Measurements from ENCODE around the gene TPPP2.

The TPPP2 gene

GRCh38 chr14:21015312-21015711 lies 14.7 kb upstream of the TPPP2 start:
- Histone ChIP-seq H2AFZ (no peak overlapping the region), H3K36me3 (ENCODE audit: control insufficient read depth, insufficient read depth, low read length) (no peaks in the 10 kb centered on the region), H3K27me3 (ENCODE audit: control insufficient read depth, insufficient read depth, low read length) (no peaks in the 10 kb centered on the region), H3K4me3 (ENCODE audit: low read depth, low read length) (no peak overlapping the region), H3K4me1 (peaks cover 3% of the 10 kb centered on the region), H3K27ac (no peak overlapping the region), H3K9me3 (ENCODE audit: control insufficient read depth, low read length) (no peaks in the 10 kb centered on the region), H3K4me2 (ENCODE audit: low read length) (no peak overlapping the region), H3K79me2 (no peaks in the 10 kb centered on the region), H3K9ac (no peak overlapping the region)
- no peak for TF ChIP-seq CTCF (IDR thresholded peaks at IDR 0.05)

DNA sequence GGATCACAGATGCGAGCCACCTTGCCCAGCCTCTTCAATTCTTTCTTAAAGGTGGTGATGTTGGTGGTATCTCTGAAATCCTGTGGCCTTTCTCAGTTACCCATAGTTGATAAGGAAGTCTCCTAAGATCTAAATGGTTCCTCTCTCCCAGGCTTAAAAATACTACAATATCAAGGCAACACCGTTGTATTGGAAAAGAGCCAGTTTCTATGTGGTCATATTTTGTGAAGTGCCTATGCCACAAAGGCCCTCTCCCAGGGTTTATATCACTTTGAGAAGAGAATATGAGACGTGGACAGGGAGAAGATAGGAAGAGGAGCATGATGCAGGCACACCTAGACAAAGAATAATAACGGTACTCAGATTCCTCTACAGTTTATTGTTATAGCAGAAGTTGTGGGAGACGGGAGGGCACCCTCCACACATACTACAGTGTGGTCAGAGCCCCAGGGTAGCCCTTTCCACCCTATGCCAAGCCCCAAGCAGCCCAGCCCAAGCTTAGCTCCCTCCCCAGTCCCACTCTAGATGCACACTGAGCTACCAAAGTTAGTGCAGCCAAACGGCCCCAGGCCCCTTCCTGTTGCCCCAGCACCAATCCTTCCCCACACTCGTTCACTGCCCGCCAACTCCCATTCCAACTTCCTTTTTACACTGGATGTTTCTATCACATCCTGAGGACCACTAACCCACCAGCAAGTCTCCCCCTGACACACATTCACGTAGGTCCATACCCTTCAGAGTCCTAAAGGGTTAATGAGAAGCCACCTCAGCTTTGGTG lies 13.4 kb upstream of the TPPP2 start:
- Histone ChIP-seq H3K27ac (no peak overlapping the region), H3K4me3 (ENCODE audit: low read depth, low read length) (no peak overlapping the region), H3K4me1 (peaks cover 2% of the 10 kb centered on the region), H3K27me3 (ENCODE audit: control insufficient read depth, insufficient read depth, low read length) (no peaks in the 10 kb centered on the region), H2AFZ (no peak overlapping the region), H3K9me3 (ENCODE audit: control insufficient read depth, low read length) (no peaks in the 10 kb centered on the region), H3K36me3 (ENCODE audit: control insufficient read depth, insufficient read depth, low read length) (no peaks in the 10 kb centered on the region), H3K4me2 (ENCODE audit: low read length) (no peak overlapping the region), H3K79me2 (no peaks in the 10 kb centered on the region), H3K9ac (no peak overlapping the region)
- no peak for TF ChIP-seq CTCF (IDR thresholded peaks at IDR 0.05)

GRCh38 chr14:21017528-21018245 lies 12.3 kb upstream of the TPPP2 start:
- Histone ChIP-seq H3K4me3 (ENCODE audit: low read depth, low read length) (no peak overlapping the region), H3K4me2 (ENCODE audit: low read length) (no peak overlapping the region), H3K79me2 (peaks cover 3% of the 10 kb centered on the region), H3K27me3 (ENCODE audit: control insufficient read depth, insufficient read depth, low read length) (no peaks in the 10 kb centered on the region), H2AFZ (no peak overlapping the region), H3K36me3 (ENCODE audit: control insufficient read depth, insufficient read depth, low read length) (no peaks in the 10 kb centered on the region), H3K27ac (no peak overlapping the region), H3K9me3 (ENCODE audit: control insufficient read depth, low read length) (no peaks in the 10 kb centered on the region), H3K9ac (no peak overlapping the region), H3K4me1 (peaks cover 7% of the 10 kb centered on the region)
- TF ChIP-seq CTCF (IDR thresholded peaks at IDR 0.05), result no peak

DNA sequence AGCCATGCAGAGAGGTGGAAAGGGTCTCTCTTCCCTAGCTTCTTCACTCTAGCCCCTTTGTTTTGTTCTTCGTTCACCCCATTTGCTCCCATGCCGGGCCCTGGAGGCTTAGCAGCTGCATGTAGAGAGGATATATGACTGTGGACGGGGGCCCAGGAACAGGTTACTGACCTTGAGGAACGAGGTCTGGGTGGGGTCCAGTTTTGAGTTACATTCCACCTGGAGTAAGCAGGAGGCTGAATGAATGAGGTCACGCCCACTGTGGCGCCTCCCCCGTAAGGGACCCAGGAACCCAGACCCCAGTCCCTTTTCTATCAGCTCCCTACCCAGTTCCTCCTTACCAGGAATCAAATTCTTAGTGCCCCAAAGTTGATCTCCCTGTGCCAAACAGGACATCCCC lies 11.7 kb upstream of the TPPP2 start:
- H3K36me3 ChIP-seq (ENCODE audit: control insufficient read depth, insufficient read depth, low read length), result no peaks in the 10 kb centered on the region
- H3K27me3 ChIP-seq (ENCODE audit: control insufficient read depth, insufficient read depth, low read length), result no peaks in the 10 kb centered on the region
- H3K4me3 ChIP-seq (ENCODE audit: low read depth, low read length), result no peak overlapping the region
- H3K4me2 ChIP-seq (ENCODE audit: low read length), result no peak overlapping the region
- peaks cover 3% of the 10 kb centered on the region for H3K79me2 ChIP-seq
- TF ChIP-seq CTCF (IDR thresholded peaks at IDR 0.05), result no peak
- H3K9ac ChIP-seq, result no peak overlapping the region
- H3K4me1 ChIP-seq, result peaks cover 10% of the 10 kb centered on the region
- H3K9me3 ChIP-seq (ENCODE audit: control insufficient read depth, low read length), result no peaks in the 10 kb centered on the region
- no peak overlapping the region for H2AFZ ChIP-seq
- no peak overlapping the region for H3K27ac ChIP-seq

All from parathyroid adenoma (tissue), 2 donors.